Muscle of back (tissue), 11 donors: ENCODE results near the gene ACBD4. TPM values are rescaled to one million over a fixed set of nuclear protein-coding genes. Genes with fewer than 3 reads are reported as not detected.

Experiments
- DNase-seq, 3 donors: peaks; one replicate each; pipeline versions ENCODE4 v3.0.0 to v3.0.0-alpha.2; 2013
- polyA plus RNA-seq, 10 donors: library from polyadenylated mRNA; unstranded; fragments of 120-200 nt; gene quantifications; one replicate each; pipeline ENCODE4 v1.2.1, GENCODE V29; 2013; ENCODE audit not compliant: insufficient read length in 10 of 10

The ACBD4 gene
- polyA plus RNA-seq, 10 donors = 3.9 to 7.0 (median 5.3) TPM

DNA sequence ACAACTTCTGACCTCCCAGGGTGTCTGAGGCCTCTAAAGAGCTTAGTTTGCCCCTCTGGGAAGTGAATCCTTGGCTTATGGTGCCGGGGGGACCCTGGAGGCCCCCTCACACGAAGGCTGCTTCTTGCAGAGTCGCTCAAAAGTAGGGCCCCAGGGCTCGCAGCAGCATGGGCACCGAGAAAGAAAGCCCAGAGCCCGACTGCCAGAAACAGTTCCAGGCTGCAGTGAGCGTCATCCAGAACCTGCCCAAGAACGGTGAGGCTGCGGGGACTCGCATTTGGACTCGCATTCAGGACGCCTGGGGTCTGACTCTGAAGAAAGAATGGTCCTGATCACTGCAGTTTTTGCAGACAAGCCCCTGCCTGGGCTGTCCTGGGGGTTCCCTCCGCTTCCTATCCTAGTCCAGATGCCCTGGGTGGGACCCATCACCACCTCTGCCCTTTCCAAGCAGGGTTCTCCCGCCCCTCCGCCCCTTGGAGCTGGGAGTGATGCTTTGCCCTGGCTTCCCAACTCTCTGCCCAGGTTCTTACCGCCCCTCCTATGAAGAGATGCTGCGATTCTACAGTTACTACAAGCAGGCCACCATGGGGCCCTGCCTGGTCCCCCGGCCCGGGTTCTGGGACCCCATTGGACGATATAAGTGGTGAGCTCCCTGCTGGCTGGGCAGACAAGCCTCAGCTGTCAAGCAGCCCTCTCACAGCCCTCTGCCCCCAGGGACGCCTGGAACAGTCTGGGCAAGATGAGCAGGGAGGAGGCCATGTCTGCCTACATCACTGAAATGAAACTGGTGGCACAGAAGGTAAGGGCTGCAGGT is 698 bp downstream of the ACBD4 start:
- DNase-seq = no peak

GRCh38 chr17:45136846-45137560 is 1.5 kb downstream of the ACBD4 start:
- DNase-seq = no peak

DNA sequence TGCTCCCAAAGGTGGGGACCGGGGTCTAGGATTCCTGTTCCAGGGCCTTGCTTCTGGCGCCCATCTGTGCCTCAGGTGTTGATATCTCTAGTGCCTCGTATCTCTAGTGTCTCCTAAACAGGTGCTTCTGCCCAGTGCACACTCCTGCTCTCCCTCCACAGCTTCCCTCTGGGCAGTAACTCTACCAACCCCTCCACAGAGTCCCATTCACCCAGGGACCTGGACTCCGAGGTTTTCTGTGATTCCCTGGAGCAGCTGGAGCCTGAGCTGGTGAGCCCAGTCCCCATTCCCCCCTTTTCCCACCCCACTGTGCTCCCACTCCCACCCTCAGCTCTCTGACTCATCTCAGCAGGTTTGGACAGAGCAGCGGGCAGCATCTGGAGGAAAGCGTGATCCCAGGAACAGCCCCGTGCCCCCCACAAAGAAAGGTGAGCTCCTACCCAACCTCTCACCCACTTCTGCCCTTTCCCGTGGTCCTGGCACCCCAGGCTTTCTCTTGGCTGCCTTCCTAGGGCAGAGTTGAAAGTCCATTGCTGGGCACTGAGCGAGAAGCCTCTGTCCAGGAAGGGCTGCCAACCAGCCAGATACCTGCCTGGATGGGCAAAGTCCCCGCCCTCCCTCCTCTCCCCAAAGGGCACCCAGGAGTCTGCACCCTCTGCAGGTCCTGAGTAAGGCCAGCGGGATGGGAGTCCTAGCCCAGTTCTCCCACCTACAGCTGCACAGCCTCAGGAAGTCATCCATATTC is 2.2 kb downstream of the ACBD4 start:
- no peak for DNase-seq

GRCh38 chr17:45138911-45139532 is 3.5 kb downstream of the ACBD4 start:
- no peak for DNase-seq

DNA sequence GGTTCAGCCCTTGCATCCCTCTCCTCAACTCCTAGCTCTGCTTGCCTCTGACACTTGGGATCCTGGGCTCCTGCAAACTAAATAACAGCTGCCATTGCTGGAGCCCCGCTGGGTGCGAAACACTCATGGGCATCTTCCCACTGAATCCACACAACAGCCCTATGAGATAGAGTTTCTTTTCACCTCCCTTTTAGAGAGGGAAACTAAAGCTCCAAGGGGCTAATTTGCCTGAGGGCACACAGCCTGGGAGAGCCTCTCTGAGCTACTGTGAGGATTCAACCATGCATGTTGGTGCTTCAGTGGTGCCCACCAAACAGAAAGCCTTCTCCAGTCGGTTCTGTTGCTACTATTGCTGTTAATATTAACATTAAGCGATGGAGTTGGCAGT is 4.0 kb downstream of the ACBD4 start:
- DNase-seq = no peak

- peak in 1 of 3 donors; percentile 28 for DNase-seq
These were observed 7.7 kb downstream of the ACBD4 start for GRCh38 chr17:45143094-45143670.

DNA sequence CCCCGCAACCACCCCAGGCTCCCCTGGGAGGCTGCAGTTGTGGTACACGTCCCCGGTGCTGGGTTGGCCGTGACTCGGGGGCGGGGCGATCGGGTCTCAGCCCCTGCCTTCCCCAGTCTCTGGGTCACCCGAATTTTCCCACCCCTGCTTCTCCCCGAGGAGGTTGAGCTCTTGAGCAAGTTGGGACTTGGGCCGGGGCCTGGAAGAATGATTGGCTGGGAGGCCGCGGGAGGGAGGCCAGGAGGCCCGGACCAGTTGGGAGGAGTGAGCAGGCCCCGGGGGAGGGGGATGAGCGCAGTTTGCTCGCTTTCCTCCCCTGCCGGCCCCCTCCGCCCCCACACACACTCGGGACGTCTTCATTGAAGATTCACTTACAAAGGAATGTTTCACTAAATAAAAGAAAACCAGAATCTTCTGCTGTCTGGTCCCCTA is 8.3 kb downstream of the ACBD4 start:
- peak; percentile 83 to 95 (median 84) for DNase-seq

GRCh38 chr17:45144199-45145034 is 8.9 kb downstream of the ACBD4 start:
- peak in 1 of 3 donors; percentile 68 for DNase-seq

GRCh38 chr17:45145035-45145389 is 9.5 kb downstream of the ACBD4 start:
- DNase-seq = no peak

DNA sequence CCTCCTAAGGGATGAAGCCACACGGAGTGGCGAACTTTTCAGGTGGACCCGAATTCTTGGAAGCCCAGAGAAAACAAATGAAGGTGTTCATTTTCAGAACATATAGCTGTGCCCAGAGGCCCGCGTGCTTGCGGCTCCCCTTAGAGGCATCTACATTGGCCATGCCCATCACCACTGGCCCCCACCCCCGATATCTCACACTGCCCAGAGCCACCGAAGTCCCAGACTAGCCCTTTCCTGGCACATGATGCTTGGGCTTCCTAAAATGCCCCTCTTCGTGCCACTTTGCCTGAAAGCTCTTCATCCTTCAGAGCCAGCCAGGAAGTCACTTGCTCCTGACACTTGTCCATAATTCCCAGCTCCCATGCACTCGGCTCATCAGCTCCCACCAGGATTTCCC is 10.7 kb downstream of the ACBD4 start:
- DNase-seq = no peak

- no peak for DNase-seq
These were observed 11.1 kb downstream of the ACBD4 start for GRCh38 chr17:45146592-45146889.

- DNase-seq = peak in 2 of 3 donors; percentile 91 to 96
These were observed 11.5 kb downstream of the ACBD4 start for GRCh38 chr17:45146890-45147580.

GRCh38 chr17:45147581-45148182 is 12.2 kb downstream of the ACBD4 start:
- peak; percentile 94 to 98 (median 96) for DNase-seq

DNA sequence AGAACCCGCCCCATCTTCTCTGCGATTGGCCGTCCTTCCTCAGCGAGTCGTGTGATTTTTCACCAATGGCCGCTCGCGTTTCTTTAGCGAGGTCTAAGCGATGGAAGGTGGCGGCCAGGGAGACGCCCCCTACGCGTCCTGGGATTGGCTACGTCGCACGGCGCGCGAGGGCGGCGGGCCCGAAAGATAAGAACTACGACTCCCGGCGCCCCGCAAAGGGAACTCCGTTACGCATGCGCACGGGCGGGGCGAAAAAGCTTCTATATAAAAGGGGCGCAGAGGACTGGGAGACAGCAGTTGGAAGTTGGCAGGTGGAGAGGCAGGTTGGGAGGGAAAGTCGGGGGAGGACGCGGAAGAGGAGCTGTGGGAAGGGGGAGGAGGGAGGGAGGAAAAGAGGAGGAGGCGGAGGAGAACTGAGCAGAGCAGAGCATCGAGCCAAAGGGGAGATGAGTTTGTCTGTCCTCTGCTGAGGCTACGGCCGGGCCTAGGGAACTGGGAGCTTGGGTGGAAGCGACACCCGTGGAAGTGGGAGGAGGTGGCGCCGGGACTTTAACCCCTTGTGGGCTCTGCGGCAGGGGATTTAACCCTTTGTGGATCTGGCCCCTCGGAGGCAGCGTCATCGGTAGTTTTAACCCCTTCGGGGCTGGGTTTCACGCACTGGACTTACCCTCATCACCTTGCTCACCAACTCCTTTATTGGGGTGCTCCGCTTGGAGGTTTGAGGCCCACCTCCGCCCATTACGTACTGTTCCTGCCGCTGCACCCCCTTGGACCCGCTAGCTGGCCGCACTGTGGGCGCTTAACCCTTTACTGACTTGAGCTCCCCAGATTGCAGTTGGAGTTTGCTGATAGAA is 12.9 kb downstream of the ACBD4 start, which contains the start of gene HEXIM1:
Gene HEXIM1, plus strand, starts transcription at position 293 of the 854 bp plus-strand sequence. CDS start 716 bp downstream, outside the sequence.
- peak; percentile 100 for DNase-seq

- DNase-seq = peak; percentile 90 to 96 (median 93)
These were observed 13.7 kb downstream of the ACBD4 start for GRCh38 chr17:45149037-45149668.

GRCh38 chr17:45149669-45150664 is 14.5 kb downstream of the ACBD4 start:
- peak in 1 of 3 donors; percentile 78 for DNase-seq
